ENCODE results near the gene DCDC2C.

DCDC2C gene

GRCh38 chr2:3747826-3748225 lies 44.5 kb downstream of the DCDC2C start:
- no peak for DNase-seq

DNA sequence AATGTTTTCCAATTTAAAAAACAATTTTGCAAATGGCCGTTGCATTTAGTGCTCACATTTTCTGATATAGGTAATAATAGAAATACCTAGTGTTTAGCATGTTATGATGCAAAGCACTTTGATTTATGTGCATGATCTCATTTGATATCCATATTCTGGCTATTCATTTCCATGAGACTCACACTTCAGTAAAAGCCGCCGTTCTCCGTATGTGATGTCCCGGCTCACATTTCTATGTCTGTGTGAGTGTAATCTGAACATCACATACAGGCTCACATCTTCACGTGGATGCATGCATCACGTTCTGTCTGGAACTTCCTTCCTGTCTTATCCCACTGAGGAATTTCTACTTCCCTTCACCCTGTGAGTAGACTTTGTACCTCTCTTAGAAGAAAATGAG lies 45.8 kb downstream of the DCDC2C start:
- DNase-seq = no peak

DNA sequence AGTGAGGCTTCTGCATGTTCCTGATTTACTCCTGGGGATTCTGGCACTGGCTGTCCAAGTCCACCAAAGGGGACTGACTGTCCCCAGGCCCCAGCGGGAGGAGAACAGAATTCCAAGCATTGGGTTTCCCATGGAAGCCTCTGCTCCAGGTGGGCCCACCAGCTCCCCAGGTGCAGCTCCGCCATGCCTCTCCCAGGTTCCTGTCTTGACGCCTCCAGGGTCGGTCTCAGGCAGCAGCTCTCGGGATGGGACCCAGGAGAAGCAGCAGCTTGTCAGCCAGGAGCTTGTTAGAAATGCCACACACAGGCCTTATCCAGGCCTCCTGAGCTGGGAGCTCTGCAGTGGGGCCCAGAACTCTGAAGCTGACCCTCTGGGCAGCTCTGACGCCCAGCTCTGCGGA lies 47.9 kb downstream of the DCDC2C start:
- DNase-seq = no peak

- DNase-seq = no peak
These were observed 48.4 kb downstream of the DCDC2C start for GRCh38 chr2:3751806-3752205.

DNA sequence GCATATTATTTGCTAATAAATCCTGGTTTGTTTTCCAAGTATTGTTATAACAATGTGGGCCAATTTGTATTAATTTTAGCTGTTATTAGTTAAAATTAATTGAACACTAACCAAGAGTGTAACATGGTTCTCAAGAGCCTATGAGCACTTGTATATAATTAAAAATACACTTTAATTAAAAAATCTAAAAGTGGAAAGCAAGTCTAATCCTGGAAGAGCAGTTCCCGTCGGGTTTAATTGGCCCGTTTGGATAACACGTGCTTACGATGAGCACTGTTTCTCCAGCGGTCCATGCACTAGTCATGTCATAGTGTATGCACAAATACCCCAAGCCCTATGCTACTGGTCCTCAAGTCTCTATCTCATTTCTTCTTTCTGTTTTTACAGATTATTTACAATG lies 49.0 kb downstream of the DCDC2C start:
- DNase-seq = no peak

DNA sequence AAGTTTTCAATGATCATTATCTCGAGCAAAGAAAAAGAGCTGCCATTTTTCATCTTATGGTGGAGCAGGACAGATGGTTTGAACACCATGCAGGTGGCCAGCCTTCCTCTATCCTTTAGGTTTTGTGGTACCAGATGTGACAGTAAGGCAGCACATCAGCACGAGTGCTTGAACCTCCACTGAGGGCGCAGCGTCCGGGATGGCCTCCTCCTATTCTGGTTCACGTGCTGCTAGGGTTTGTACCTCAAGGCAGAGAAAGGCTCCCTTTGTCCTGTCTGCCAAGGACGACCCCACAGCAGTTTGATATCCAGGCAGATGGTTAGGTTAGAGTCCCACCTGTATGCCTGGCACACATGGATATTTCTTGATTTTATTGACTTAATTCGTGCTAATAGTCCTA lies 50.2 kb downstream of the DCDC2C start:
- DNase-seq = no peak

DNA sequence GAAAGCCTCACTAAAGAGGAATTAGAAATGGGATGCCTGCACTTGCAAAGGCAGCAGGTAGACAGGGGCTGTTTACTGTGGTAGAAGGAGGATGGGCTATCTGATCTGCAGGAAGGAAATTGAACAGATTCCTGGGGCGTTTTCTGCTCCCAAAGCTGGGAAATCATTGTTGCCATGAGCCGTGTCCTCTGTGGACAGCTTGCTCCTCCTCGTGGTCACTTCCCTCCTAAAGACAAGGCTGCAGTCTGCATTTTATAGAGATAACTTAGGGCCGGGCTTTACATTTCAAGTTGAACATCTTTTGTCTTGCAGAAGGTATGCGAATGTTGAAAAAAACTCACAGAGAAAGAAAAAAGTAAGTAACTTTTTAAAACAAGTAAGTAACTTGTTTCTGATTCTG lies 50.9 kb downstream of the DCDC2C start:
- no peak for DNase-seq

GRCh38 chr2:3754795-3755194 lies 51.4 kb downstream of the DCDC2C start:
- no peak for DNase-seq

GRCh38 chr2:3755277-3755676 lies 51.9 kb downstream of the DCDC2C start:
- DNase-seq = no peak

- DNase-seq = no peak
These were observed 52.9 kb downstream of the DCDC2C start for GRCh38 chr2:3756306-3756705.

DNA sequence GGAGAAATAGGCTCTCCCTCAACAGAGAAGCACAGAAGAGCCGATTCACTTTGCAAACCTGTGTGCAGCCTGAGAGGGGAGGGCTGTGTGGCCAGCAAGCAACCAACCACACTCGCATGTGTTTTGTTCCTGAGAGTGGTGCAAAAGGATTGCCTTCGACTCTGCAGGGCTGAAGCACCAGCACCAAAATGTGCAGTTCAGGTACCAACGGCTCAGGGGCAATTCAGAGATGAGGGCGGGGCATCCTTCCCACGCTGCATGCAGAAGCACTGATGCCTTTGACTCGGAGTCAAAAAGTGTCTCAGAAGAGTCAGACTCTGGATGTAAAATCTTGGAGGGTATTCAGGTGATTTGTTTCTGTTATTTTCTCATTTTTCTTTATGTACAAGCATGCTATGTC lies 55.5 kb downstream of the DCDC2C start:
- no peak for DNase-seq

DNA sequence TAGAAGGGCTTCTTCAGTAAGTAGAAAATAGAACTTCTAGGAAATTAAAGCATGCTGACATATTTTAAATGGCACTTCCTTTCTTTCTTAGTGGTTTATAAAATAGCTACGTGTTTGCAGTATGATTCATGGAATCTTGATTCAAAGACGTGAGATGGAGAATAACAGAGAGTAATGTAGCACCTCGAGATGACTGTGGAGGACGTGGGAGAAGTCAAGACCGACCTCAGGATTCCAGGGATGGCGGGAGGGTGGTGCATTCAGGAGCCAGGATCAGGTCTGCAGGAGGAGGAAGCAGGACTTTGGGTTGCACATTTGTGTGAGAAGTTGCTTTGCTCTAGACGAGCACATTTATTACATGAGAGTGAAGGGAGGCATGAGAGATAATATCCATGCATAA lies 56.0 kb downstream of the DCDC2C start:
- no peak for DNase-seq

- DNase-seq = no peak
These were observed 56.4 kb downstream of the DCDC2C start for GRCh38 chr2:3759761-3760160.

DNA sequence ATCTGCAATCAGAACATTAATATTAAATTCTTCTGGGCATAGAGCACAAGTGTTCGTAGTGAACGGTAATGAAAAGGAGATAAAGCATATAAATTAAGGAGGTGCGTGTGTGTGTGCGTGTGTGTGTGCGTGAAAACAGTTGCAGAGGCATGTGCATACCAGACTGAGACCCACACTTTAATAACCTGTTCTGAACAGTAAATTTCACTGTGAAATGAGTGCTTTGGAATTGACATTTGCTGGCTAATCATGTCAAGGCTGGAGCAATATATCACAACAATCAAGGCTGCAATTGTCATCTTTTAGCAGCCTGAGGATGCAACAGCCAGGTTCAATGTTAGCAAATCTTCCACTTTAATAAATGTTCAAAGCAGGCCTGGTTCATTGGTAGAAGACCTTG lies 57.9 kb downstream of the DCDC2C start:
- DNase-seq = no peak

- DNase-seq = no peak
These were observed 59.5 kb downstream of the DCDC2C start for GRCh38 chr2:3762771-3763447.

DNA sequence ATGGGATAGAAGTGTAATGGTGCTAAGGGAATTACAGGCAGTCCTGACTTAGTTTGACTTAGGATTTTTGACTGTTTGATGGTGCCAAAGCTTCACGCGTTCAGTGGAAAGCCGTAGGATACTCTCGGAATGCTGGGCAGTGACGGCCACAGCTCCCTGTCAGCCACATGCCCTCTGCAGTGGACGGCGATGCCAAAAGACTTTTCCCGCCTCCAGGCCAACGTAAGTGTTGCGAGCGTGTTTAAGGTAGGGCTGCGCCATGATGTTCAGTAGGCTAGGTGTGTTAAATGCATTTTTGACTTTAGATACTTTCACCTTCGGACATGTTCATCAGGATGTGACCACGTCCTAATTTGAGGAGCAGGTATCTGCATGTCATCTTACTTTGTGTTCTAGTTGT lies 63.4 kb downstream of the DCDC2C start:
- DNase-seq = no peak

DNA sequence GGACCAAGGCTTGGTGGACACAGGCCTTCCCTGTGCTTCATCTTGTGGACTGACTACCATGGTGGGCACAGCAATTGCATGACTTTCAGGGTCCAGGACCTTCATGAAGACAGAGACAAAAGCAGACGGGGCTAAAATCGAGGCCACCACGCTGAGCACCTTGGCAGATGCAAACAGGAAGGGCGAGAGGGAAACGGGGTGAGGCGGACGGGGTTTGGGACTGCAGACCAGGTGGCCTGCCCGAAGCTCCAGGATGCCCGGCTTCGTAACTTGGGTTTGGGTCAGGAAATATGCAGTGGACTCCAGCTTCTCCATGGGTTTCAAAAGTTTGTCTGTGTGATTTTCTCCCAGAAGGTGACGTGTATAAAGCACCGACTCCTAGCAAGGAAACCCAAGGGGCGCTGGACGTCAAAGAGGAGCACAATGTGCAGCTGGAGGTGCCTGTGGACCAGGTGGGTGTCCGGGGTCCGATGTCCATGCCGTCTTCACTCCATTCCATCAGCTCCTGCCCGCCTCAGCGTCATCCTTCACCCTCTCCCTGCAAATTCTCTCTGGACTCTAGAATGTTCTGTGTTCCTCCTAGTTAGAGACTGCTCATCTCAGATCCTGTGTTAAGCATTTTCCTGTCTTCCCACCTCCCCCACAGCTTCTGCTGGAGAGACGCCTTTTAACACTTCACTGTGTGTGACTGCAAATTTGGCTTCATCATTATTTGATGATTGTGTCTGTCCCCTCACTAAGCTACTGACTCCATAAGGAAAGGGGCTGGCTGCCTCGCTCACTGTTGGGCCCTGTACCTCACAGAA lies 65.8 kb downstream of the DCDC2C start:
- no peak for DNase-seq

DNA sequence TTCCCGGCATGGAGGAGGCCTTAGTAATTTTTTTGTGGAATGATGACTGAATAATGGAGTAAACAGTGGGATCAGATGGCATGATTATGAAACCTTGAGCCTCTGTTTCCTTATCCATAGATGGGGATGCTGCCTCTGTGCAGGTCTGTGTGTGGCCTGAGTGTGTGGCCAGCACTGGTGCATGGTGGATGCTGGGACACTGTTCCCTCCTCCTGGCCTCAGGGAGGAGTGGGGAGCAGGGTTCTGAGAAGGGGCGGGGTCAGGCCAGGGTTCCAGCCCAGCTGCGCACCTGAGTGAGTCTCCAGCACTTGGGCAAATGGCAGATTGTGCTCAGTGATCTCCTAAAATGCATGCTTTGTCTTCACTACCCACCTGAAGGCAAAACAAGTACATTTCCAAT lies 66.4 kb downstream of the DCDC2C start:
- DNase-seq = no peak

DNA sequence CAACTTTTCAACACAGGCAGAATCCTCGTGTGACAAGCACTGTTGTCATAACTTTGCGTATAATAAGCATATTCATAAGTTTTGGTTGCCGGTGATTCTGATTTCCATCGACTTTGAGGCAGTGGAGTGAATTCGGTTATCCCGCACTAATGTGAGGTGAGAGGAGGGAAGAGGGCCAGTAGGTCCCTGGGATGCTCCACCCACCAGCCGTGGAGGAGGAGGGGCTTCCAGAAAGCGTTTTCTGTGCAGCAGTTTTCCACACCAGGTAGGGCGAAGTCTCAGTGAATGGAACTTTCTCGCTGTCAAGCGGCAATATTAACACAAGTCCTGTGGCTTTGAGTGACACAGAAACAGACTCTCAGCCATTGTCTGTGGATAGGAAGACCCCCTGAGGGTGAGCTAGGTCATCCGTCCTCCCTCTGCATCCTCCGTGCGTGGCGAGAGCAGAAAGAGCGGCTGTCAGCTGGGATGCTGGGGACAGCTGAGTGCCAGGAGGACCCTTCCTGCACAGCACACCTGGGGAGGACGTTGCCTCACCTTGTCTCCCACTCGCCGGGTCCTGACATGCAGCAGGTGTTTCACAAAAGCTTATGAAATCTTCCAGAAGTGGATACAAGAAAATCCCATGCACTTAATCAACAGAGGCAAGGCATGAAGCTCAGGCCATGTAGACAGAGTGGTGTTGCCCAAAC lies 67.5 kb downstream of the DCDC2C start:
- DNase-seq = no peak

DNA sequence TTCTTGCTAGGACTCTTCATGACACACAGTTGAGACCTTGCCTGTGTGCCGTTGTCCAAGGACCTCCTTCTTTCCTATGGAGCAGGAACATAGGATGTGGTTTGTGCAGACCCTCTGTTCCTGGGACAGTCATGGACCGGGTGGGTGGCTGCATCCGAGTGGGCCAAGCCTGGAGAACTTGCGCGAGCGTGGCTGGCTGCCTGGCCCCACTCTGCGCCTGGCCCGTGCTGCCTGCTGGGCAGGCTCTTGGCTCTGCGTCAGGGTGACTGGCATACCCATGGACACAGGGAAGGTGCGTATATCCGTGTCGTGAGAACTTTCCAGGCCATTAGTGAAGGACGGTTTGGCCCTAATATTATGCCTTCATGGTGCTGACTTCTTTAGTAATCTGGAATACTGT lies 68.2 kb downstream of the DCDC2C start:
- no peak for DNase-seq

GRCh38 chr2:3774336-3774735 lies 71.0 kb downstream of the DCDC2C start:
- no peak for DNase-seq

GRCh38 chr2:3776311-3776710 lies 72.9 kb downstream of the DCDC2C start:
- no peak for DNase-seq

- DNase-seq = no peak
These were observed 74.6 kb downstream of the DCDC2C start for GRCh38 chr2:3777966-3778365.

DNA sequence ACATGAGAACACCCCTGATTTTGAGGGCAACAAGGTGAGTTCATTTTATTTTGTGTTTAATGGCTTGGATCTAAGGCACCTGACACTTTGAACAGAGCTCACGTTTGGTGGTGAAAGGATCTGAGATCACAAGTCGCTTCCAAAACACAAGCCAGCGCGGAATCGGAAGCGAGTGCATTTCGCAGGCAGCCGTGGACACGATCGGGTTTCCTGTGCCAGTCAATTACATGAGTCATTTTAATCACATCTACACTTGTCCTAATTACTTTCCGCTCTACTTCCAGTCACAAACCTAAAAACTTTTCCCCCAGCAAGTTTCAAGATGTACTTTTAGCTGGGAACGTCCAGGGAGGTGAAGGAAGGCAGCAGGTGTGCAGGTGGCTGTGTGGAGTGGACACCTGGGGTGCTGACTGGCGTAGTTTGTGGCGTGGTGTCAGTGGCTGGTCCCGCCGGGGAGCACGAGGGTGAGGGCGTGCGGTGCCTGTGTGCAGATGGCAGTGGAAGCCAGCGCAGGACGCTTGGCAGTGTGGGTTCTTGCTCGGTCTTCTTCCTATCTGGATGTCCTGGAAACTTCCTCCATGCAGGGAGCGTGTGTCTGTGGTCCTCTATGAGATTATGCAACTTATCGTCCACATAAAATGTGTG lies 75.6 kb downstream of the DCDC2C start:
- DNase-seq = no peak
